Panc1 (cell line): ENCODE measurements around the gene MAPK14. TPM values are rescaled to one million over a fixed set of nuclear protein-coding genes. Genes with fewer than 3 reads are reported as not detected.

Experiments used
- ATAC-seq: fragments of 200-7000 bp; cut with Tn5 transposase; 2 replicates; pipeline ENCODE4 v1.9.1; 2020; ENCODE audit warnings: mild to moderate bottlenecking, moderate library complexity
- BruUV-seq: library from RNA; stranded (reverse); fragments of 400-500 nt; replicated peaks from 2 replicates; lab custom pipeline; 2021; lab: Mats Ljungman, UMichigan
- CTCF ChIA-PET: fragments of 300-600 bp; sonication (Branson Sonifier 250); formaldehyde crosslinking; loops from one replicate; lab custom pipeline; 2022; ENCODE audit warnings: antibody characterized with exemption; lab: Charles Lee
- POLR2A ChIA-PET: fragments of 300-600 bp; sonication (Branson Sonifier 250); formaldehyde crosslinking; loops from one replicate; lab custom pipeline; 2022; ENCODE audit warnings: antibody characterized with exemption; lab: Charles Lee
- DNase-seq: peaks from one replicate; pipeline ENCODE4 v3.0.0-alpha.2; 2010; ENCODE audit warnings: low read depth, low spot score
- H3K27ac ChIP-seq: 2 replicates; pipeline ENCODE4 v1.5.1; 2011; ENCODE audit warnings: mild to moderate bottlenecking, low read length, inconsistent platforms
- H3K27me3 ChIP-seq: fragments of 200-500 bp; sonication (Bioruptor generic); 2 replicates; pipeline ENCODE4 v1.6.0; 2014; ENCODE audit warnings: low read length, inconsistent platforms; ENCODE audit not compliant: control insufficient read depth, insufficient read depth
- H3K36me3 ChIP-seq: fragments of 200-500 bp; sonication (Bioruptor generic); 2 replicates; pipeline ENCODE4 v1.5.1; 2014; ENCODE audit warnings: inconsistent platforms, mild to moderate bottlenecking, low read length, moderate library complexity; ENCODE audit not compliant: control insufficient read depth, insufficient read depth
- H3K4me1 ChIP-seq: 2 replicates; pipeline ENCODE4 v1.5.1; 2011; ENCODE audit warnings: inconsistent platforms, mild to moderate bottlenecking, low read length, moderate library complexity; ENCODE audit not compliant: control insufficient read depth, insufficient read depth
- H3K4me3 ChIP-seq, 2 experiments: 2 replicates each; pipeline ENCODE4 v1.5.1; 2011 to 2012; ENCODE audit warnings: low read depth in 2 of 2, low read length in 2 of 2, mild to moderate bottlenecking in 2 of 2, inconsistent platforms in 1 of 2, moderate library complexity in 1 of 2
- H3K9me3 ChIP-seq: fragments of 200-500 bp; sonication (Bioruptor generic); 2 replicates; pipeline ENCODE4 v1.5.1; 2014; ENCODE audit warnings: low read depth, mild to moderate bottlenecking, inconsistent platforms, low read length, moderate library complexity; ENCODE audit not compliant: control insufficient read depth, insufficient read depth
- CTCF ChIP-seq: fragments of 450-650 bp; IDR thresholded peaks from 2 replicates; pipeline ENCODE4 v1.5.1; 2017; ENCODE audit warnings: mild to moderate bottlenecking
- POLR2AphosphoS5 ChIP-seq: IDR thresholded peaks from 2 replicates; pipeline ENCODE4 v1.6.1; 2012; ENCODE audit warnings: mild to moderate bottlenecking, low read depth, low read length, moderate library complexity
- REST ChIP-seq, 2 experiments: IDR thresholded peaks; 2 replicates each; pipeline ENCODE4 v1.6.1; 2011 to 2012; ENCODE audit warnings: low read depth in 2 of 2, control low read depth in 1 of 2, low read length in 1 of 2, mild to moderate bottlenecking in 1 of 2, moderate library complexity in 1 of 2; ENCODE audit not compliant: insufficient read depth in 1 of 2
- SIN3A ChIP-seq: IDR thresholded peaks from 2 replicates; pipeline ENCODE4 v1.6.1; 2012; ENCODE audit warnings: low read depth, mild to moderate bottlenecking, low read length, moderate library complexity, borderline replicate concordance; ENCODE audit not compliant: insufficient read depth
- TCF7L2 ChIP-seq: IDR thresholded peaks from 2 replicates; pipeline ENCODE4 v1.6.1; 2011; ENCODE audit warnings: mild to moderate bottlenecking, low read depth, low read length, inconsistent platforms
- in situ Hi-C: cut with HindIII; loops from 2 replicates; pipeline ENCODE4 v1.10.0; 2016; ENCODE audit warnings: low sequenced_read_pairs, low pct_unique_long_range_greater_than_20kb
- intact Hi-C: fragments of 100-400 bp; cut with micrococcal nuclease; formaldehyde crosslinking; loops from one replicate; pipeline ENCODE4 v1.10.0; 2022; ENCODE audit not compliant: unreplicated experiment
- total RNA-seq: library from RNA; stranded (reverse); gene quantifications from one replicate; pipeline ENCODE4 v1.2.1, GENCODE V29; 2021; ENCODE audit not compliant: unreplicated experiment

The MAPK14 gene
- total RNA-seq, 1 experiment from 2014 or later = 42.3 TPM

- H3K9me3 ChIP-seq = no peaks in the 10 kb centered on the region
- H3K4me1 ChIP-seq = no peaks in the 10 kb centered on the region
- in situ Hi-C loops (no loop called here), intact Hi-C loops (no loop called here)
- no peaks in the 10 kb centered on the region for H3K36me3 ChIP-seq
- ChIA-PET CTCF (no interaction called here), POLR2A (interaction anchor here (0.6 kb wide), 1 partner anchor 89 kb away, joined by 6 read pairs; no protein-coding TSS in a partner anchor)
- no TSS peak for BruUV-seq
- H3K4me3 ChIP-seq = no peak overlapping the region
- ATAC-seq (no peak), DNase-seq (no peak)
- TF ChIP-seq TCF7L2 (no peak), REST (IDR thresholded peaks at IDR 0.05; ENCODE audit: insufficient read depth in 1 of 2, low read depth in 2 of 2, low read length in 1 of 2) (no peak), POLR2AphosphoS5 (no peak), SIN3A (no peak), CTCF (no peak)
- H3K27ac ChIP-seq = no peak overlapping the region
- H3K27me3 ChIP-seq = no peaks in the 10 kb centered on the region
Observed at GRCh38 chr6:36114798-36115408, 87.3 kb downstream of the MAPK14 start.

DNA sequence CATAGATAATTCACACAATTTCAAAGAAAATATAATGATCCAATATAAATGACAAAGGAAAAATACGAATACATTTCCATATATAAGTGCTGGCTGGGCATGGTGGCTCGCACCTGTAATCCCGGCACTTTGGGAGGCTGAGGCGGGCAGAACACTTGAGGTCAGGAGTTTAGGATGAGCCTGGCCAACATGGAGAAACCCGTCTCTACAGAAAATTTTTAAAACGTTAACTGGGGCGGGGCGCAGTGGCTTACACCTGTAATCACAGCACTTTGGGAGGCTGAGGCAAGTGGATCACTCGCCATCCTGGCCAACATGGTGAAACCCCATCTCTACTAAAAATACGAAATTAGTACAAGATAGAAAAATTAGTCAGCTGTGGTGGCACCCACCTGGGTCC is 87.8 kb downstream of the MAPK14 start:
- CTCF ChIA-PET = no interaction called here
- H3K4me3 ChIP-seq = no peak overlapping the region

More for the DNA sequence above, 87.8 kb downstream of the MAPK14 start:
- DNase-seq (no peak), ATAC-seq (no peak)
- no peaks in the 10 kb centered on the region for H3K4me1 ChIP-seq
- no peaks in the 10 kb centered on the region for H3K27me3 ChIP-seq
- POLR2A ChIA-PET = no interaction called here
- intact Hi-C loops (no loop called here), in situ Hi-C loops (no loop called here)
- TF ChIP-seq TCF7L2 (no peak), REST (IDR thresholded peaks at IDR 0.05; ENCODE audit: insufficient read depth in 1 of 2, low read depth in 2 of 2, low read length in 1 of 2) (no peak), CTCF (no peak), POLR2AphosphoS5 (no peak), SIN3A (no peak)
- no peaks in the 10 kb centered on the region for H3K9me3 ChIP-seq
- H3K36me3 ChIP-seq = no peaks in the 10 kb centered on the region
- H3K27ac ChIP-seq = no peak overlapping the region
- no TSS peak for BruUV-seq
